Kidney epithelial cell (primary cell): ENCODE measurements around the gene SPARCL1. TPM values are rescaled to one million over a fixed set of nuclear protein-coding genes. Genes with fewer than 3 reads are reported as not detected.

ENCODE experiments used
- DNase-seq: peaks from one replicate; pipeline ENCODE4 v3.0.0-alpha.2; 2010; ENCODE audit warnings: low read depth
- H3K27me3 ChIP-seq: 2 replicates; pipeline ENCODE4 v1.6.0; 2011; ENCODE audit warnings: low read length; ENCODE audit not compliant: control insufficient read depth, insufficient read depth
- H3K36me3 ChIP-seq: 2 replicates; pipeline ENCODE4 v1.5.1; 2011; ENCODE audit warnings: low read length; ENCODE audit not compliant: control insufficient read depth, insufficient read depth
- H3K4me3 ChIP-seq: 2 replicates; pipeline ENCODE4 v1.5.1; 2011; ENCODE audit warnings: low read depth, mild to moderate bottlenecking, control low read depth, low read length
- CTCF ChIP-seq: IDR thresholded peaks from 2 replicates; pipeline ENCODE4 v1.5.1; 2011; ENCODE audit warnings: mild to moderate bottlenecking, moderate library complexity, low read length, control low read depth, inconsistent platforms; ENCODE audit not compliant: insufficient read depth, poor library complexity, severe bottlenecking
- total RNA-seq: library from RNA; depleted of rRNA; stranded (reverse); fragments of >200 nt; gene quantifications from 2 replicates; pipeline ENCODE4 v1.2.3, GENCODE V29; 2015

The SPARCL1 gene
- total RNA-seq, 1 donor from 2014 or later: not detected

GRCh38 chr4:87543835-87544461, 14.8 kb upstream of the SPARCL1 start:
- H3K4me3 ChIP-seq: no peak overlapping the region
- no peaks in the 10 kb centered on the region for H3K27me3 ChIP-seq
- no peaks in the 10 kb centered on the region for H3K36me3 ChIP-seq
- peak; percentile 63 for TF ChIP-seq CTCF
- DNase-seq: no peak

GRCh38 chr4:87542734-87543312, 13.6 kb upstream of the SPARCL1 start:
- Histone ChIP-seq H3K4me3 (no peak overlapping the region), H3K27me3 (no peaks in the 10 kb centered on the region), H3K36me3 (no peaks in the 10 kb centered on the region)
- no peak for TF ChIP-seq CTCF
- DNase-seq: no peak

- Histone ChIP-seq H3K36me3 (no peaks in the 10 kb centered on the region), H3K27me3 (no peaks in the 10 kb centered on the region), H3K4me3 (no peak overlapping the region)
- no peak for DNase-seq
- no peak for TF ChIP-seq CTCF
Measured at GRCh38 chr4:87541956-87542709, 13.0 kb upstream of the SPARCL1 start.

- no peak overlapping the region for H3K4me3 ChIP-seq
- no peaks in the 10 kb centered on the region for H3K36me3 ChIP-seq
- TF ChIP-seq CTCF: no peak
- no peak for DNase-seq
- no peaks in the 10 kb centered on the region for H3K27me3 ChIP-seq
Measured at GRCh38 chr4:87541521-87541920, 12.3 kb upstream of the SPARCL1 start.

- Histone ChIP-seq H3K27me3 (no peaks in the 10 kb centered on the region), H3K4me3 (no peak overlapping the region), H3K36me3 (no peaks in the 10 kb centered on the region)
- no peak for TF ChIP-seq CTCF
- DNase-seq: no peak
Measured at GRCh38 chr4:87540146-87541058, 11.2 kb upstream of the SPARCL1 start.
